Mesenteric fat pad (tissue), 1 donor: ENCODE results near the gene CALD1. TPM values are rescaled to one million over a fixed set of nuclear protein-coding genes. Genes with fewer than 3 reads are reported as not detected.

Source experiments
- DNase-seq: peaks from one replicate; pipeline ENCODE4 v3.0.0-alpha.2; 2020; ENCODE audit warnings: low spot score
- long read RNA-seq: library from polyadenylated mRNA; unstranded; transcript quantifications from one replicate; pipeline ENCODE4 v2.0.0, GENCODE V29; 2020
- total RNA-seq: library from RNA; stranded (reverse); fragmentation: NEBNext Ultra II Directional; extraction: Animal tissue kit (Norgen Biotek cat#: 25700); gene quantifications from one replicate; pipeline ENCODE4 v1.2.1, GENCODE V29; 2021
- donor health status: DM: yes; HTN: yes; CAD: no.

Gene CALD1
- 227 TPM for total RNA-seq
- long read RNA-seq, full-length matches to known transcripts = 15 of 232 reads
- long read RNA-seq, partial matches to known transcripts = 161 of 232 reads
- long read RNA-seq, other reads (novel, unspliced or antisense) = 56 of 232 reads

DNA sequence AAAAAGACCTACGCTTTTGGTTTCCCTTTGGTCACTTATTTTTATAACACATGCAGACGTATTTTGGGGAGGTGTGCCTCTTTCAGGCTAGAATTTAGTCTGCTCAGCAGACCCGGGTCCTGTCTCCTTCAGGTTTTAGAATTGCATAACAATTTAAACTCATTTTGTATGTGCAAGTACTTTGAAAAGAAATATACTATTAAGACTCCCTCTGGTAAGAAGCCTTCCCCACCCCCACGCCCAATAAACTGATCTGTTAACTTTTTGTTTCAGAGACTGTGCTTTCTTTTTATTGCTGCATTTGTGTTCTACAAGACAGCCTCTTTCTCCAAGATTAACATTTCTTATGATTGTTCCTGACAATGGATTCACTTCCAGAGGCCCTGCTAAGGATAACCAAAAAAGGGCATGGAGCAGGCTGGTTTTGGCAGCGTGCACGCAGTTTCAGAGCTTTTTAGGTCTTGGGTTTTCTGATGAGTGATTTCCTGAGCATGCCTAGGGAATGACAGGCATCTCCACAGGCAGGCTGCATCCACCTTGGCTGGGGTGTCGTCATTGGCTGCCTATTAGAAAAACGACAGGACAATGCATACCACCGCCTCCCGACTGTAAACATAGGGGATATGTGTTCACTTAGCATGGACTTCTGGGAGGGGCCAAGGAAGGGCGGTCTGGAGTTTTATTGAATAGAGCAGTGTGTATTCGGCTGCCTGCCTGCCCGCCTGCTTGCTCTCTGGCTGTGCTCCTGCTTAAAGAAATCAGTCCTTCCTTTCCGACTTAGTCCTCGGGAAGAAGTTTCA lies at the start of gene CALD1:
CALD1 (plus strand) TSS at position 694 of the 800 bp plus-strand sequence. CDS start 88,100 bp downstream, outside the sequence.
- no peak for DNase-seq

GRCh38 chr7:134729895-134730294 lies 49.5 kb upstream of the CALD1 start:
- DNase-seq = no peak

DNA sequence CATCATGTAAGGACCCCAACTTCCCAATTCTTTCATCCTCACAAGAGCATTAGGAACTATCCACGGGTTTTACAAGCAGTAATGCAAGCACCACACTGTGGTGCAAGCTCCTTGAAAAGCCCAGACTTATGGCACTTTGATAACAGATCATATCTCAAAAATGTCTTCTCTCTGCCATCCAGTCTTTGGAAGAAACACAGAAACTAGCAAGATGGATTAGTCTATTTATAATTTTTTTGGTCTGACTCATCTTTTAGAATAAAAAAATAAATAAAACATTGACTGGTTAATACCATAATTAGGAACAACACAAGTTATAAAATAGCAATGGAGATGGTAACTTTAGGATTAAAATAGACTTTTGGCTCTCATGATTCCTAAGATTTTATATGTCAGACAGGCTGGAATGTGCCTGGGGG lies 49.0 kb upstream of the CALD1 start:
- DNase-seq = no peak

- DNase-seq = no peak
These were observed 47.8 kb upstream of the CALD1 start for GRCh38 chr7:134731616-134732015.

DNA sequence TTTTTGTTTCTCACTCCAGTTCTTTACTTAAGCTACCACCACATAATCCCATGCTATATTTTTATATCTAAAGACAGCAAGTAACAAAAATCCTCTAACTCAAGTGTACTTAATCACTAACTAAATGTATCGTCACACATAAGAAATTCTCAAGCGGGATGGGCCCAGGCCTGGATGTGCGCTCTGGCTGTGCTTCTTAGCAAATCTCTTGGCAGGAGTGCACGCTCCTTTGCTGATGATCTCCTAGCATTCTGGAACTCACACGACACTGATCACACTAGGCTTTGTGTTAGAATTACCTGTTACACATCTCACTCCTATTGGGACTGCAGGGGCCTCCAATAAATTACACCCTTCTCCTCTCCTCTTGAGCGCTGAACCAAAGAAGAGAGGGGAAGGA lies 46.7 kb upstream of the CALD1 start:
- no peak for DNase-seq

DNA sequence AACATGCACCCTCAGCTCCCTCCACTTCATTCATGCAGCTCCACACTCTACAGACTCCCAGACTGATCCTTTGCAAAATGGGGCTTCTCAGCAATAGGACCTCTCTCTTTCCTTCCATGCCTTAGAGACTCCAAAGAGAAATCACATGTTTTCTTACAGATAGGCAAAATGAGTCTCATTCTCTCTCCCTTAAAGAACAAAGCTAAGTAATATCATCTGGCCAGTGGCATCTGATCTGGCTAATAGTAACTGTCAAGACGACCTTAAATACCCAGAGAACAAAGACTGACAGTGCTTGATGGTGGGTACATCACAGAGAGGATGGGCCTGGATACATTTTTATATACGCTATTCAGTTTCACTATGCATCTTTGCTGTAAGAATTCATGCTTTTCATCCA lies 43.1 kb upstream of the CALD1 start:
- no peak for DNase-seq

- DNase-seq = no peak
These were observed 41.7 kb upstream of the CALD1 start for GRCh38 chr7:134737566-134738345.

- no peak for DNase-seq
These were observed 40.1 kb upstream of the CALD1 start for GRCh38 chr7:134739362-134739761.

GRCh38 chr7:134740376-134740775 lies 39.1 kb upstream of the CALD1 start:
- DNase-seq = no peak

GRCh38 chr7:134741907-134742635 lies 37.4 kb upstream of the CALD1 start:
- no peak for DNase-seq

- DNase-seq = no peak
These were observed 36.6 kb upstream of the CALD1 start for GRCh38 chr7:134742688-134743350.

GRCh38 chr7:134744569-134744968 lies 34.9 kb upstream of the CALD1 start:
- no peak for DNase-seq

DNA sequence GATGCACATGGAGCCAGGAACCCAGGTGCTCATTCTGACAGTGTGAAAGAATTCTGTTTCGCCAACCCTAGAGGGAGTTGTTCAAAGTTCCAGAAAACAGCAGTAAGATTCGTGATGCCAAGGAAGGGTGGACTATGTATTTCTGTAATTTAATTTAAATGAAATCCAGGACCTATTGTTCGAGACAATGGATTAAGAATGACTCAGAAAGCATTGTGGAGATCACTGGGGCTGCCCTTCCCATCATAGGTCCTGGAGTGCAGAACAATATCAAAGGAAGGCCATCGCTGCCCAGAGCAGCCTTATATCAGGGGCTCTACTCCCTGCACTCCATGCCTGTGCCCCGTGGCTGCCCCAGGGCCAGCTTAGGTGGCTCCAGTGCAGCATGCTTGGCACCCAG lies 32.1 kb upstream of the CALD1 start:
- no peak for DNase-seq

GRCh38 chr7:134750083-134751062 lies 29.1 kb upstream of the CALD1 start:
- DNase-seq = no peak

DNA sequence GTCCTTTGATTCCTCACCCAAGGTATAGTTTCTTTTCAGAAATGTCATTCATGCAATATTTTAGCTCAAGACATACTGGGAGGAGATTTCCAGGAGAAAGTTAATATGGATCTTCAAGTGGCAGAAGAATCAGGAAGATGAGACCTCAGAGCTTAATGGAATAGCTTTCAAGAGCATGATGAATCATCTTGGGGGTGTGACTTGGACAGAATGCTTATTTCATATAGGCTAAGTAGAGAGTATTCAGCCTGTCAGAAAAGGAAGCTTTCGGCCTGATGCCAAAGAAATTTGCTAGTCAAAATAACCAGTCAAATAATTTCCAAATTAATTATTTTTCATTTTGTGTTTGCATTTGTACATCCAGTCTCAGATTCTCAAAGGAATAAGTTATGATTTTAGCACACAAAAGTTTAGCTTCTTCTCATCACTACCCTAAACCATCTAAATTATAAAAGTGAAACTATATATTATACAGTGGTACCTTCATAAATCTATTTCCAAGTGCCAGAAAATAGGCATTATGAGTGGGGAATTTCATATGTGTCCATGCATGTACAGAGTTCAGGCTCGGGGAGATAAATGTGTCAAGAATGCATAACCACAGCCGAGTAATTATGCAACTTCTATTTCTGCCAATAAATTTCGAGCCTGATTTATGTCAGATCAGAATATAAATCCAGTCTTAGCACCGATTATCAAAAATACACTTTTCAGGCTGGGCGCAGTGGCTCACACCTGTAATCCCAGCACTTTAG lies 27.3 kb upstream of the CALD1 start:
- no peak for DNase-seq

DNA sequence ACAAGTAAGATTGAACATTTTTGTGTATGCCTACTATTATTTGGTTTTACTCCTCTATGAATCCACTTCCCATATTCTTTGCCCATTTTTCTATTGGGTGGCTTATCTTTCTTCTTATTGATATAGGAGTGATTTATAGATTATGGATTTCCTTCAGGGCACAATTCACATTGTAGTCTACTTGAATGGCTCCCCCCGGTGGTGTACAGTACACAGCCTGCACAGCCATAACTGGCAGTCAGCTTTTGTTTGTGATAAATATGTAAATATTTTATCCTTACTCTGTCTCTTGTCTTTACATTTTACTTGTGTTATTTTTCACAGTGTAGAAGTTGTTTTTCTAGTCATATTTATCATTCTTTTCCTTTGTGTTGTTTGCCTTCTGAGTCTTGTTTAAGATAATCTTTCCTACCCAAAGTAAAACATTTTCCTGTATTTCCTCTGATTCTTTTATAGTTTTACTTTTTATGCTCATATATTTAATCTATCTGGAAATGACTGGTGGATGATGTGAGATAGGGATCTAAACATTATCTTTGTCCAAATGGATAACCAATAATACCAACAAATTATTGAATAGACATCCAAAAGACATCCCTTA lies 23.9 kb upstream of the CALD1 start:
- no peak for DNase-seq

- no peak for DNase-seq
These were observed 21.5 kb upstream of the CALD1 start for GRCh38 chr7:134757938-134758337.

DNA sequence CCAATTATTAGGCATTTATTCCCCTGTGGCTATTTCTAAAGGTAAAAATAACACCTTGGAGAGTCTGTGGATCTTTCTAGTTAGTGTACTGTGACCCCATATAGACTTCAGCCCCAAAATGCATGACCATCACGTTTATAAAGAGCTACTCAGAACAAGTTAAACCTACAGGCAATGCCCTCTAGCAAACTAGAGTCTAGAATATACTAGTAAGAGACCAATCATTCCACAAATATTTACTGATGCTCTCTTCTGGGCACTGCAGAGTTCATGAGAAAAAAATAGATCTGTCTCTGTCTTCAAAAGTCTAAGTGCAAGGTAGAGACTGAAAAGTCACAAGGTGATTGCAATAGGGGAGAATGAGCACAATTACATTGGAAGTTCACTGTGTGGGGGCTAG lies 20.5 kb upstream of the CALD1 start:
- no peak for DNase-seq

GRCh38 chr7:134761266-134761665 lies 18.2 kb upstream of the CALD1 start:
- no peak for DNase-seq
